ENCODE data around the gene CASS4.

CASS4 gene

DNA sequence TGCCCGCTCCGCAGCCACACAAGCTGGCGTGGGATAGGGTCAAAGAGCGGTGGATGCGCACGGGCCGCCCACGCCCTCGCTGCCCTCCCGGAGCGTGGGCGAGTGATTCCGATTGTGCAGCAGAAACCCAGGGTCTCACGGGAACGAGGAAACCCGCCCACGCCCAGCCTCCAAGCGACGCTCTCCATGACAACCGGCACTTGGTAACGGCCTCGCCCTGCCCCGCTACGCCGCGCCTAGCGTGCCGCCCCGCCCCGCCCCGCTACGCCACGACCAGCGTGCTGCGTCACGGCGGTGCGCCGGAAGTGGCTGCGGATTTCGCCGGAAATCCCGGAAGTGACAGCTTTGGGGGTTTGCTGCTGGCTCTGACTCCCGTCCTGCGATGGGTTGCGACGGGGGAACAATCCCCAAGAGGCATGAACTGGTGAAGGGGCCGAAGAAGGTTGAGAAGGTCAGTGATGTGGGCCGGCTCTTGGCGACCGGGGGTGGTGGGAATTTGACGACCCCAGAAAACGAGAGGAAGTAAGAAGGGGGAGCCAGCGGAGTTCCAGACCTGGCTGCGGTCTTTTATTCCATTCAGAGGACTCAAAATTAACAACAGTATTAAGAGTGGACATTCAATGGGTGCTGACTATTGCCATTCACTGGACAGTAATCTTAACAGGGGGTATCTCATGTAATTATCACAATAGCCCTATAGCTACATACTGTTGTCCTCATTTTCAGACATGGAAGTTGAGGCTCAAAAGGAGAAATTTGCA lies 56.4 kb downstream of the CASS4 start, which contains the start of gene RTF2:
TSS of gene RTF2 (plus strand) at position 312 of the 761 bp plus-strand sequence. CDS start at position 383, 71 bp downstream.
- TF ChIP-seq, protein P1, sequence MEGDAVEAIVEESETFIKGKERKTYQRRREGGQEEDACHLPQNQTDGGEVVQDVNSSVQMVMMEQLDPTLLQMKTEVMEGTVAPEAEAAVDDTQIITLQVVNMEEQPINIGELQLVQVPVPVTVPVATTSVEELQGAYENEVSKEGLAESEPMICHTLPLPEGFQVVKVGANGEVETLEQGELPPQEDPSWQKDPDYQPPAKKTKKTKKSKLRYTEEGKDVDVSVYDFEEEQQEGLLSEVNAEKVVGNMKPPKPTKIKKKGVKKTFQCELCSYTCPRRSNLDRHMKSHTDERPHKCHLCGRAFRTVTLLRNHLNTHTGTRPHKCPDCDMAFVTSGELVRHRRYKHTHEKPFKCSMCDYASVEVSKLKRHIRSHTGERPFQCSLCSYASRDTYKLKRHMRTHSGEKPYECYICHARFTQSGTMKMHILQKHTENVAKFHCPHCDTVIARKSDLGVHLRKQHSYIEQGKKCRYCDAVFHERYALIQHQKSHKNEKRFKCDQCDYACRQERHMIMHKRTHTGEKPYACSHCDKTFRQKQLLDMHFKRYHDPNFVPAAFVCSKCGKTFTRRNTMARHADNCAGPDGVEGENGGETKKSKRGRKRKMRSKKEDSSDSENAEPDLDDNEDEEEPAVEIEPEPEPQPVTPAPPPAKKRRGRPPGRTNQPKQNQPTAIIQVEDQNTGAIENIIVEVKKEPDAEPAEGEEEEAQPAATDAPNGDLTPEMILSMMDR (IDR thresholded peaks at IDR 0.05) = no peak

DNA sequence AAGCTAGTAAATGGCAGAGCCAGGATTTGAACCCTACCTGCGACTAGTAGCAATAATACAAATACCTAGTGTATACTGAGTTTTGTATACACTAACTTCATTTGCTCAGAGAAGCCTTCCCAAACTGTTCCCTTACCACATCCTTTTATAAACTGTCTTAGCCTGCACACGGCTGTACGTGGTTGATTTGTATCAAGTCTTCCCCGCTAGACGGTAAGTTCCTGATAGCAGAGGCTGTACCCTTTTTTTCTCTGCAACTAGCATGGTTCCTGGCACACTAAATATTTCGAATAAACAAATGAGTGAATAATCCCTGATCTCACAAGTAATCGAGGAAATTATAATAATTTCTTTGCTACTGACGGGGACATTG lies 57.0 kb downstream of the CASS4 start:
- TF ChIP-seq, protein P1 (IDR thresholded peaks at IDR 0.05) = no peak

DNA sequence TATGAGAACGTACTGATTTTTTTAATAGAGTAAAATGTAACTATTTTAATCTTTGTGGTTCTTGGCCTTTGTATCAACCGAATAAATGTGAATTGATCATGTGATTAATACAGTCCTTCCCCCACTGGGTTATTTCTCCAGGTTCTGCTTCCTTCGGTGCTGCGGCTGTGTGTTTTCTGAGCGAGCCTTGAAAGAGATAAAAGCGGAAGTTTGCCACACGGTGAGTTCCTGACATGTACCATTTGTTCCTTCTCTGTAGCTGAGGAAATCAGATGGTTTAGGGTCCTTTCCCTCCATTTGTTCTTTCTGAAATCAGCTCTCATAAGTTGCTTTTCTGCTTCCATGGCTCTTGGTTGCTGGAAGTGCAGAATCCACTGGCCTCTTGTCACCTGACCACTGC lies 71.9 kb downstream of the CASS4 start:
- TF ChIP-seq, protein P1 (IDR thresholded peaks at IDR 0.05) = no peak

DNA sequence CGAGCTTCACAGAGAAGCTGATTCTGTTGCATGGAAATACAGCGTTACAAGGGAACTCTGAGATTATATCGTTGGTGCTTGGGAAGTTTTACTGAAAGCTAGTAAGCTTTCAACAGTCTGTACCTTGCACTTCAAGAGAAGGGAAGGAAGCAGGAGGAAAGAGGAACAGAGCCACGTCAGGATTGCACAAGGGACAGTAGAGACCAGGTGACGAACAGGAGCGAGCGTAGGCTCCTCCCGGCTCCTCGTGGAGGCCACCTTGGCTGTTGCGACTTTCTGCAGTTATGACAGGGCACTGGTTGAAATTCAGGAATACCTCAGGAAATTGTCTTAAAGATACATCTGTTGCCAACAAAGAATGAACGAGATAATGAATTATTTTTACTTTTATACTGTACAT lies 75.2 kb downstream of the CASS4 start:
- TF ChIP-seq, protein P1 (IDR thresholded peaks at IDR 0.05) = no peak

DNA sequence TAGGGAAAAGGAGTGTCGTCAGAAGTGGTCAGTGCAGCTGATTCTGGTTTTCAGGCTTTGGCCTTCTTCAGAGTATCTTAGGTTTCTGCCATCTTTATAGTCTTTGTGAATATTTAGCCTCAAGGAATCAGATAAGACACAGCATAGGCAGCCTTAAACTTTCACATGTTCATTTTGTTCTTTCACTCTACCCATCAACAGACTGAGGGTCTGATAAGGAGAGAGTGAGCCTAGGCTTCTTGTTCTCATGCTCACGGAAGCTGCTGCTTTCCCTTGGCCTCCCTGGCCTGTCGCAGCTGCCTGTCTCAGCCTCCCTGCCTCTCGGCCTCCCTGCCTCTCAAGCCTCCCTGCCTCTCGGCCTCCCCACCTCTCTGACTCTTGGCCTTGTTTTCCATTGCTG lies 76.5 kb downstream of the CASS4 start:
- TF ChIP-seq, protein P1 (IDR thresholded peaks at IDR 0.05) = no peak

DNA sequence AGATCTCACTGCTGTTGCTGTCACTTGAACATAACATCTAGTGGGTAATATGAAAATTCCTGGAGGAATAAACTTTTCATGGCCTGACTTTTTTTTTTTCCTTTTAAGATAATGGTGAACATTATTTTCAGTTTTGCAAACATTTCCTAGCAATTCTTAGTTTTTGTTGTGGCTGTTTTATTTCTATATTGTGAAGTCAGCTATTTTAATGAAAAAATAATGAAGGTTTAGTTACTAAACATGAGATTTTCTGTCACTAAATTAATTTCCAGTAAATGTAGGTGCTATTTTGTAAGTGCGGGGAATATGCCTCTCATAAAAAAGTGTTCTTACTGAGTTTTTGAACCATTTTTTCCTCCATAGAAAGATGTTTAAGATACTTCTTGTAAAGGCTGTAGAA lies 89.1 kb downstream of the CASS4 start:
- TF ChIP-seq, protein P1 (IDR thresholded peaks at IDR 0.05) = no peak

DNA sequence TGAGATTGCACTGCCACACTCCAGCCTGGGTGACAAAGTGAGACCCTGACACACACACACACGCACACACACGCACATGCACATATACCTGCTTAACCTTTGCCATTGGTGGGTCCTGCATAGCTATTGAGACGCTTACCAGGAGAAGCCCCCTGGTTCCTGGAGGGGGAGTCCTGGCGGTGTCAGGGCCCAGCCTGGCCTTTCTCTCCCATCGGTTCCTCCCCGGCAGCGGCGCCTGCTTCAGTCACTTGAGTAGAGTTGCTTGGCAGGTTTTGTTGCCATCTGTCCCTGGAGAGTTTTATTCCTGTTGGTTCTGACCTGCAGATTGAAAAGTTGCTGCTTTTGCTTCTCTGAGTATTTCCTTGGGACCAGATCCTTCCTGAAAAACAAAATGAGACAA lies 91.9 kb downstream of the CASS4 start:
- TF ChIP-seq, protein P1 (IDR thresholded peaks at IDR 0.05) = no peak
